Omental fat pad (tissue), 4 donors: Measurements from ENCODE around the gene TSHR. TPM values are rescaled to one million over a fixed set of nuclear protein-coding genes. Genes with fewer than 3 reads are reported as not detected.
"Not testable (repeated sequence)": the region's sequence is repeated elsewhere in the genome, so short reads cannot be mapped to it uniquely, and the experiment has no call there.

ENCODE experiments used
- ATAC-seq: fragments of 150-250 bp; one replicate; pipeline ENCODE4 v1.9.1; 2016; ENCODE audit warnings: mild to moderate bottlenecking, moderate library complexity; ENCODE audit not compliant: low FRiP score
- DNase-seq: peaks from one replicate; pipeline ENCODE4 v3.0.0-alpha.2; 2019; ENCODE audit warnings: low spot score
- total RNA-seq, 4 donors: library from RNA; depleted of rRNA; stranded (reverse); fragments of >200 nt; gene quantifications; one replicate each; pipeline ENCODE4 v1.1.0, GENCODE V29; 2016
- TF ChIP-seq, protein P1 (sequence below), 3 donors: fragments of 450-650 bp; IDR thresholded peaks; one replicate each; pipeline ENCODE4 v1.5.1; 2016 to 2017; ENCODE audit warnings: antibody characterized with exemption in 3 of 3, mild to moderate bottlenecking in 3 of 3, moderate library complexity in 2 of 3

TSHR gene
- total RNA-seq, 4 donors from 2014 or later = 0.36 to 0.79 (median 0.74) TPM; not detected in 1

DNA sequence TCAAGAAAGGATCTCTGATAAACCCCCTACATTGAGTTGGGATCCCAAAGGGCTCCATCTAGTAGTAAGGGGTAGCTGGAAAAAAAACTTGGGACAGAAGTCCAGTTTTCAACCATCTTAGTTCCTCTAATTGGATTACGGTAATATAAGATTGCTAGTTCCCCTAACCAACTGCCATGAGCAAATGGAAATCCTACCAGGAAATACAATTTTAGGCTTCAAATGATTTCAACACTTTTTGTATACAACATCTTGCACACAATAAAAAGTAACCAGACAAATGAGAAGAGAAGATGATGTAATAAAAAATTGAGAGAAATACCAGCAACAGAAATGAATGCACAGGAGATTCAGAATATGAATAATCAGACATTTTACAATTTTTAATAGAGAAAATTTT is 73.0 kb downstream of the TSHR start:
- DNase-seq (no peak), ATAC-seq (no peak)
- TF ChIP-seq, protein P1, sequence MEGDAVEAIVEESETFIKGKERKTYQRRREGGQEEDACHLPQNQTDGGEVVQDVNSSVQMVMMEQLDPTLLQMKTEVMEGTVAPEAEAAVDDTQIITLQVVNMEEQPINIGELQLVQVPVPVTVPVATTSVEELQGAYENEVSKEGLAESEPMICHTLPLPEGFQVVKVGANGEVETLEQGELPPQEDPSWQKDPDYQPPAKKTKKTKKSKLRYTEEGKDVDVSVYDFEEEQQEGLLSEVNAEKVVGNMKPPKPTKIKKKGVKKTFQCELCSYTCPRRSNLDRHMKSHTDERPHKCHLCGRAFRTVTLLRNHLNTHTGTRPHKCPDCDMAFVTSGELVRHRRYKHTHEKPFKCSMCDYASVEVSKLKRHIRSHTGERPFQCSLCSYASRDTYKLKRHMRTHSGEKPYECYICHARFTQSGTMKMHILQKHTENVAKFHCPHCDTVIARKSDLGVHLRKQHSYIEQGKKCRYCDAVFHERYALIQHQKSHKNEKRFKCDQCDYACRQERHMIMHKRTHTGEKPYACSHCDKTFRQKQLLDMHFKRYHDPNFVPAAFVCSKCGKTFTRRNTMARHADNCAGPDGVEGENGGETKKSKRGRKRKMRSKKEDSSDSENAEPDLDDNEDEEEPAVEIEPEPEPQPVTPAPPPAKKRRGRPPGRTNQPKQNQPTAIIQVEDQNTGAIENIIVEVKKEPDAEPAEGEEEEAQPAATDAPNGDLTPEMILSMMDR (IDR thresholded peaks at IDR 0.05) = no peak

DNA sequence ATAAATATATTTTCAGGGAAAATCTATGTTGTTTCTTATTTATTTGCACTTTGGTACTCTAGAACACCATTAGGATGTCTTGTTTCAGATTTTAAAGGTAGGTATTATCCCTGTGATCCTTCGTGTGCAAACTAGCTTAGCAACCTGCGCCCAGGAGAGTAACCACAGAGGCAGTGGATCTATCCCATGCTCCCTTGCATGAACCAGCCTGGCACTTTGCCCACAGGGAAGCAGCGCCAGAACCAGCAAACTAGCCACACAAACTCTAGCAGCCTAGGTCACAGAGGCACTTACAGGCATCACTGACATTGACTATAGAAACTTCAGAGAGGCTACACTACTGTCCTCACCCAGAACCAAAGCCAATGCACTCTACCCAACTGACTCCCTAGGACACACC is 76.1 kb downstream of the TSHR start:
- TF ChIP-seq, protein P1 (IDR thresholded peaks at IDR 0.05) = no peak
- no peak for ATAC-seq
- DNase-seq = no peak

DNA sequence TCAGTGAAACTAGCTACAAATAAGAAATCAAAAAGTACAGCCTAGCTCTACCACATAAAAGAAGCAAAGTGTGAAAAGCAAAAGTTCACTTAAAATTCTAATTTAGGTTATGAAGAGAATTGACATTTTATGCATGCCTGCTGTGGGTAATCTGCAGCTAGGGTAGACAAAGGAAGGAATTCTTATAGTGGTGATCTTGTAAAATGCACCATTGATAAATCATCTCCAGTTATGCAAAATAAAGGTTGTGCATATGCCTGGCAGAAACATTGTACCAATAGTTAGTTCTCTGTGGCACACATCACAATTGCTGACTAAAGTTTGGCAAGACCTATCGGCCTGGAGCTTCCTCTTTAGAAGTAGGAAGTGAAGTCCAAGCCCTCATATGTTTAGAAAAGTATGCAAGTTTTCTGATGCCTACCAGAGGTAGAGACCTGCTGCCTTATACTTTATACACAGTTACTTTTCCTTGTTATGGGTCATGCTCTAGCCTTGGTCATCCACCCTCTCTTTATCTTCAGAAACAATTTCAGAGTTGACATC is 78.3 kb downstream of the TSHR start:
- no peak for ATAC-seq
- no peak for DNase-seq
- TF ChIP-seq, protein P1 (IDR thresholded peaks at IDR 0.05) = no peak

DNA sequence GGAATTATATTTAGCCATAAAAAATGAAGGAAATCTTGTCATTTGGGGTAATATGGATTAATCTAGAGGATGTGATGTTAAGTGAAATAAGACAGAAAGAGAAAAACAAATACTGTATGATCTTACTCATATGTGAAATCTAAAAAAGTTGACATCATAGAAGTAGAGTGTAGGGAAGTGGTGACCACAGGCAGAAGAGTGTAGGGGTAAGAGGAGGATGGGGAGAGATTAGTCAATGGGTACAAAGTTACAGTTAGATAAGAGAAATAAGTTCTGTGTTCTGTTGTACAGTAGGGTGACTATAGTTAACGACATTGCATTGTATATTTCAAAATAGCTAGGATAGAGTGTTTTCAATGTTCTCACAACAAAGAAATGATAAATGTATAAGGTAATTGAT is 87.0 kb downstream of the TSHR start:
- DNase-seq (no peak), ATAC-seq (no peak)
- TF ChIP-seq, protein P1 (IDR thresholded peaks at IDR 0.05) = no peak

DNA sequence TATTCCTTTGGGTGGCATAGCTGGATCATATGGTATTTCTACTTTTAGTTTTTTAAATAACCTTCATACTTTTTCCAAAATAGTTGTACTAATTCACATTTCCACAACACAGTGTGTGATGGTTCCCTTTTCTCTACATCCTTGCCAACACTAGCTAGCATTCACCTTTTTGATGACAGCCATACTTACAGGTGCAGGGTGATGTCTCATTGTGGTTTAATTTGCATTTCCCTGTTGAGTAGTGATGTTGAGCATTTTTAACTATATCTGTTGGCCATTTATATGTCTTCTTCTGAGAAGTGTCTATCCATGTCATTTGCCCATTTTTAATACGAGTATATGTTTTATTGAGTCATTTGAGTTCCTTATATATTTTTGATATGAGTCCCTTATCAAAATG is 96.1 kb downstream of the TSHR start:
- DNase-seq (no peak), ATAC-seq (no peak)
- TF ChIP-seq, protein P1 (IDR thresholded peaks at IDR 0.05) = no peak

DNA sequence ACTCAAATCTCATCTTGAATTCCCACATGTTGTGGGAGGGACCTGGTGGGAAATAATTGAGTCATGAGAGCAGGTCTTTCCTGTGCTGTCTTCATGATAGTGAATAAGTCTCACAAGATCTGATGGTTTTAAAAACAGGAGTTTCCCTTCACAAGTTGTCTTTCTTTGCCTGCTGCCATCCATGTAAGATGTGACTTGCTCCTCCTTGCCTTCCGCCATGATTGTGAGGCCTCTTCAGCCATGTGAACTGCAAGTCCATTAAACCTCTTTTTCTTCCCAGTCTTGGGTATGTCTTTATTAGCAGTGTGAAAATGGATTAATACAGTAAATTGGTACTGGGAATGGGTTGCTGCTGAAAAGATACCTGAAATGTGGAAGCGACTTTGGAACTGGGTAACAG is 98.6 kb downstream of the TSHR start:
- DNase-seq, ATAC-seq: not testable (repeated sequence)

DNA sequence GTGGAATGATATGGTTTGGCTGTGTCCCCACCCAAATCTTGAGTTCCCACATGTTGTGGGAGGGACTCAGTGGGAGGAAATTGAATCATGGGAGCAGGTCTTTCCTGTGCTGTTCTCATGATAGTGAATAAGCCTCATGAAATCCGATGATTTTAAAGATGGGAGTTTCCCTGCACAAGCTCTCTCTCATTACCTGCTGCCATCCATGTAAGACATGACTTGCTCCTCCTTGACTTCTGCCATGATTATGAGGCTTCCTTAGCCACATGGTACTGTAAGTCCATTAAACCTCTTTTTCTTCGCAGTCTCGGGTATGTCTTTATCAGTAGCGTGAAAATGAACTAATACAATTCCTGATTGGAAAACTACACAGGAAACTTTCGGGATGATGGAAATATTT is 100.5 kb downstream of the TSHR start:
- ATAC-seq (no peak), DNase-seq (no peak)
- TF ChIP-seq, protein P1 (IDR thresholded peaks at IDR 0.05) = no peak

GRCh38 chr14:81062380-81062779 is 107.0 kb downstream of the TSHR start:
- TF ChIP-seq, protein P1 (IDR thresholded peaks at IDR 0.05) = no peak
- DNase-seq (no peak), ATAC-seq (no peak)
